Measurements from ENCODE around the gene NRSN1.

The NRSN1 gene

DNA sequence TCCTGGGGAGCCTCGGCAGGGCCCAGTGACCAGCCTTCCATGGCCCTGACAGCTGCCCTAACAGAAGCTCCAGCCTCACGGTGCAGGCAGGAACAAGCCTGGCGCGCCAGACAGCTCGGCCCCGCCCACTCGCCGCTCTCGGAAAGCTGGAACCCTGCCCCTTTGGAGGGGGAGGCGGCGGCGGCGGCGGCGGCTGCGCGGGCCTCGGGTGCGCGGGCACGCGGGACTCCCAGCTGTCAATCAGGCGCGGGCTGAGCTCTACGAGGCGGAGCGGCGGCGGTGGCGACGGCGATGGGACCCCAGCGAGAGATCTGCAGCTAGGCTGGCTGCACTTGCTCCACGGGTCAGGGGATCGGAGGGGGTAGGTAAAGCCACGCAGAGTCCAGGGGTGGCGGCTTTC, at the start of gene NRSN1:
Gene NRSN1 (plus strand): TSS at position 236 of the 400 bp plus-strand sequence. CDS start 8,113 bp downstream, outside the sequence.
- no peak for DNase-seq (ENCODE audit: low spot score)

DNA sequence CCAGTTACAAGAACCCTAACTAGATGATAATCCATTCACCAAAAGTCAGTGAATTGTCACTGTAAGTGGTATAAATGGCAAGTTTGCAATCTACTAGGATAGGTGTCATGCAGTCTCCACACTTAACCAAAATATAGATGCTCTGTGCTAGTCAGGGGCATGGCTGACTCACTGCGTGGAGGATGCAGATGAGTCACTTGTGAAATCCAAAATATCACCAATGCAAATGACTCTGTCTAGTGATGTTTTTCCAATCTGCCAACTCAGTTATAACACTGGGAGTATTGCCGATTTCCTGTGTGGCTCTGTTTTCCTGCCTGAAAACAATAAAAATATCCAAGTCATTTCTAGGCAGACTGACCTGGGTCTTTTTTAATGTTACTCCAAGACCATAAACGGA, 47.8 kb upstream of the NRSN1 start:
- DNase-seq (ENCODE audit: low spot score): no peak

DNA sequence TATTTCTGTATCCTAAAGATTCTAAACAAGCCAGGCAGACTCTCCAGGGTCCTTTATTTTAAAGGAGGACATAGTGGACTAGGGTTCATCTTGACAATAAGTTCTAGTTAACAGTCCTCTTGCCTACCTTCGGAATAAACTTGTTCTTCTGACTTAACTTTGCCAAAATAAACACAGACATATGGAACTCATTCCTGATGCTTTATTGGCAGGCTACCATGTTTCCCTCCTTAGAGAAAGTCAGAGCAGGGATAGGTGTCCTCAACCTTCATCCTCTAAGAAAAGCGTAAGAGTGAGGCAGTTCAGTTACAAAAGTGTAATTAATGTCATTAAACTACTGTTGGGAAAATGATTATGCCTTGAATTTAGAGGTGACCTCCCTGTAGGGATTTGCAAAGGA, 46.9 kb upstream of the NRSN1 start:
- no peak for DNase-seq (ENCODE audit: low spot score)

DNA sequence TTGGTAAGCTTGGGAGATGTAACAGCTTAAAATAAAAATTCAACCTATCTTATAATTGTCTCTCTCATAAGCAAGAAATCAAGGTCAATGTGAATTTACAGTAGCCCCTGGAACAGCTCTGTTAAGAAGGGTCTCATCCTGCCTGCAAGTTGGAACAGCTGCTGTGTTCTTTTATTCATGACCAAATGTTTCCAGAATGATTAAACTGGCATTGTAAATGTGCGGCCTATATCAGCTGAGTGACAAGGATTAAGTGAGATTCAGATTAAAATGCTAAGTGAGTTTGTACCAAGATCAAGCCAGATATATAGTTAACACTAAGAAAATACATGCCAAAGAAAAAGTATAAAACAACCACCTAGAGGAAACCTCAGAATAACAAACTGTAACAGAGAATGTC, 45.3 kb upstream of the NRSN1 start:
- DNase-seq (ENCODE audit: low spot score): no peak

GRCh38 chr6:24089736-24090135, 36.3 kb upstream of the NRSN1 start:
- no peak for DNase-seq (ENCODE audit: low spot score)

DNA sequence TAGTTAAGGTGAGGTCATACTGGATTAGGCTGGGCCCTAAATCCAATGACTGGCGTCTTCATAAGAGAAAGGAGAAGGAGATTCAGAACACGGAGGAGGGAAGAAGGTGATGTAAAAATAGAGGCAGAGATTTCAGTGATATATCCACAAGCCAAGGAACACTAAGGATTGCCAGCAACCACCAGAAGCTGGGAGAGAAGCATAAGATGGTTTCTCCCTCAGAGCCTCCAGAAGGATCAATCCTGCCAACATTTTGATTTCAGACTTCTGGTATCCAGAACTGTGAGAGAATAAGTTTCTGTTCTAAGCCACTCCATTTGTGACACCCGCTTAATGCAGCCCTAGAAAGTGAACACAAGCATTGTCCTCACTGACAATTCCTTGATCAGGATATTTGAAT, 33.6 kb upstream of the NRSN1 start:
- no peak for DNase-seq (ENCODE audit: low spot score)

- DNase-seq (ENCODE audit: low spot score): no peak
Observed at GRCh38 chr6:24093381-24093780, 32.6 kb upstream of the NRSN1 start.

GRCh38 chr6:24099181-24099580, 26.8 kb upstream of the NRSN1 start:
- DNase-seq (ENCODE audit: low spot score): no peak

GRCh38 chr6:24100024-24100769, 25.8 kb upstream of the NRSN1 start:
- DNase-seq (ENCODE audit: low spot score): no peak

DNA sequence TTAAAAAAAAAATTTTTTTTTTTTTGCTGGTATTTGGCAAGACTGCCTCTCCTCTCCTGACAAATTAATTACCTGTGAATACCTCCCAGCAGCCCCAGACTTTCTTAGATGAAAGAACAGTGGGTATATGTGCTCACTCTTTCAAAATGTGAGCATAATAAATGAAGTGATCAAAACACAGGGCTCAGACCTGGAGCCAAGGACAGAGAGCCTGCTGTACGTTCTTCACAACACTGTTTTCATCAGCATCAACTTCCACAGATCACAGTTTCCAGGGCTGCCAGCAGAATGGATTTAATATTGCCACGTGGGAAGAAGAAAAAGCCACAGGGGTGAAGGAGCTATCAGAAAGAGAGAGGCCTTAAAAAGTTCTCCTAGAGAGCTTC, 25.3 kb upstream of the NRSN1 start:
- DNase-seq (ENCODE audit: low spot score): no peak

- no peak for DNase-seq (ENCODE audit: low spot score)
Observed at GRCh38 chr6:24105191-24105590, 20.8 kb upstream of the NRSN1 start.

DNA sequence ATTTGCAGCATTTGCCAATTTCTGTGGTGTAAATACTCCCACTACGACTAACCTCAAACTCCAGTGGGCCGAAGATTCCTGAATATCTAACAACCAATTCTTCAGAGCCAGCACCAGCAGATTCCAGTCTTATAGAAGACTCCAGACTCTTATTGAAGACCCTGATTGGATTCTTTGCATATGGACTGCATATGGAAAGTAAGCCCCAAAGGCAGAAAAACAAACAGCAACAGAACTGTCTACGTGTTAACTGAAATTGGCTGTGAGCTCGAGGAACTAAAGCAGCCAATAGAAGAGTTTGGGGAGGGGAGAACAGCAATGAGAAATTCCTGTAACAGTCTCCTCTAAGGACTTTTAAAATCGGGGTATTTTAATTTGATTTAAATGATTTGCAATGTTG, 19.7 kb upstream of the NRSN1 start:
- no peak for DNase-seq (ENCODE audit: low spot score)

DNA sequence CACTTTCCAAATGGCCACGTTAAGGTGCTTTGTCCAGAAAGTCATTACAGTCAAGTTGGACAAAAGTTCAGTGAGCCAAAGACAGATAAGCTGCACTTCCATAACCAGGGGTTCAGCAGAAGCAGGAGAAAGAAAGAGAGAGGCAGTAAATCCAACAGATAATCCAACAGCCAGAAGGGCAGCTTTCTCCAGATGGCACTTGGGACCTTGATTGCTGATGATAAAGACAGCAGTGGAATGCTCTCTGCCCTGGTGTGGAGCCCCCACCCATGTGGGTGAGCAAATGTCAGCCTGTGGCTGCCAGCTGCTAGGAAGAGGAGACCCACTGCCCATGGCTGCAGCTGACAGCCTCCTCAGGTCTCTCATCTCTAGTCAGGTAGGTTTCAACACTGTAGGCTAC, 18.7 kb upstream of the NRSN1 start:
- DNase-seq (ENCODE audit: low spot score): no peak

DNA sequence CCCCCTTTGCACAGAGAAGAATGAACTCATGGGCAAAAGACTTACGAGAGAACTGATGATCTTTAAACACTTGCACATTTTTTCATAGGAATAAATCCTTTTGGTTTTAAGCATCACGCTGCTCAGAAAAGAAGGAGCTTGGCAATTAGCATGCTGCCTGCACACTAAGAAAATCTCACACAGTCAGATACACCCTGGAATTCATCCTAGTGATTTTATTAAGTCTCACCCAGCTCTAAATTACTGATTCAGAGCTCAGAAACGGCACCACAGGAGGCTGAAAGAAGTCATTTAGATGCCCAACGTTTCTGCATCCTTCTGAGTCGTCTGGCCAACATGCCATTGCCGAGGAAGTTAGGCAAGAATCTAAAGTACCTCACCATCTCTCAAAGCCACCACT, 18.0 kb upstream of the NRSN1 start:
- DNase-seq (ENCODE audit: low spot score): no peak

DNA sequence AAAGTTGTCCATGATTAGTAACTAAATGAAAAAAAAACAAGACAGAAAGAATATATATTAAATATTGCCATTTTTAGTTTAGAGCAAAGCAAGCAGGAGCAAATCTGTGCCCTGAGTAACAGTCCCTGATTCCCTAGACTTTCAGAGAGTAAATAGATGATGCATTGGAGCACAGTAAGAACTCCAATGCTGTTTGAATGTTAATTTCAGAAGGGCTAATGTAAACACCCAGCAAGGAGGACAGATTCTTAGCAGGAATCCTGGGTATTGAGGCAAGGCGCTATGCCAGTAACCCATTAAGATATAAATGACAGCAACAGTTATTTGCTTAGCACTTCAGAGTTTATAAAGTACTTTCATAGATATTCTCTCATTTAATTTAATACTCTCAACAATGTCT, 15.6 kb upstream of the NRSN1 start:
- no peak for DNase-seq (ENCODE audit: low spot score)

DNA sequence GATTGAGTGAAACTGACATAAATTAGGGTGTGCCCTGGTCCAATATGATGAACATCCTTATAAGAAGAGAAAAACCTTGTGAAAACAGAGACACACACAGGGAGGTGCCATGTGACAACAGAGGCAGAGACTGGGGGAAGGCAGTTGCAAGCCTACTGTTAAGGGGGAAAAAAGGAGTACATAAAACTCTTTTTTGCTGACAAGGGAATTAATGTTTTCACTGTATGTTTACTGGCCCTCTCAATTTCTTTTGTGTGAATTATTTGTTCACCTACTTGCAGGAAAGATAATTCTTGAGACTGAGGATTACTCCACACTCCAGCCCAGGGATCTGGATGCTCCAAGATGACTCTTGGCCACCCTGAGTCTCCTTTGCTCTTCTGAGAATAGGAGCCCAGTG, 12.1 kb upstream of the NRSN1 start:
- DNase-seq (ENCODE audit: low spot score): no peak

- no peak for DNase-seq (ENCODE audit: low spot score)
Observed at GRCh38 chr6:24117021-24117420, 9.0 kb upstream of the NRSN1 start.

GRCh38 chr6:24122139-24122538, 3.9 kb upstream of the NRSN1 start:
- DNase-seq (ENCODE audit: low spot score): no peak

GRCh38 chr6:24126586-24127192, 674 bp downstream of the NRSN1 start:
- DNase-seq (ENCODE audit: low spot score): peak; percentile 16

DNA sequence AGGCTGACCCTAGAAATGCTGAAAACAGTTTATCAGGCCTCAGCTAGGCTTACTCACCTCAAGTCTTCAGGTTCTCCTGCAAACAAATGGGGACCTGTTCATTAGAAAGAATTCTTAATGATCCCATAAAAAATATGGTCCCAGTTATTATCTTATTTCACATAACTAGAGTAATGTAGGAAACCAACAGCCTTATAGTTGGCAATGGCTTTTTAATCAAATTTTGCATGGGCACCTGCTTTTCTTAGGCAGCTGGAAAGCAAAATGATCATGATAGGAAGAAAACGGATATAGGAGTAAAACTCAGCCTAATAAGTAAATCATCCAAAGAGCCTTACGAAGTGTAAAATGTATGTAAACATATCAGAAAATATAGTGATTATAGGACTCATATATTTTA, 1.3 kb downstream of the NRSN1 start:
- no peak for DNase-seq (ENCODE audit: low spot score)

DNA sequence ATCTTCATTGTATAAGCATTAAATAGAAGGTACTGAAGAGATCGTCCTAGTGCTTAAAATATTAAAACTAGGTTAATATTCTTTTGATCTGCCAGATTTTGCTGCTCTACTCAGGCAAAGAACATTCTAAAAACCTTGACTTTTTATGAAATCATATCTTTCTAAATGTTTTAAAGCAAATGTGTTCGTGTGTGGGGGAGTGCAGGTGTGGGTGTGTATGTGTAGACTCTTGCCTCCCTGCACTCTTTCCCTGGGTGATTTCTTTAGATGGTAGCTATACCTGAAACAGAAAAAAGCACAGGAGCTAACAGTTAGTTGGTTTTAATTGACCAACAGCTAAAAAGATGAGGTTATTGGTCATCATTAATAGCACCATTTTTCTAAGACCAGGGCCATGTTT, 5.7 kb downstream of the NRSN1 start:
- no peak for DNase-seq (ENCODE audit: low spot score)

DNA sequence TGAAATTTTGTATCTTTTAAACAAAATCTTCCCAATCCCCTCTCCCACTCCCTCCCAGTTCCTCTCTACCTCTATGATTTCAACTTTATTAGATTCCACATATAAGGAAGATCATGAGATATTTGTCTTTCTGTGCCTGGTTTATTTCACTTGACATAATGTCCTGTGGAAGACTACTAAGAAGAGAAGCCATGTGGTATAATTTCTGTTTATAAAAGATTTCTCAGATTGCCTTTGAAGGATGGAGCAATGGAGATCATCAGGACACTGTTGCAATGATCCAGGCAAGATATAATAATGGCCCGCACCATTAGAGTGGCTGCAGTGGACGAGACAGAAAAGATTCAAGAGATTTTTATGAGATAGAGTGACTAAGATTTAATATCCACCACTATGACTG, 13.1 kb downstream of the NRSN1 start:
- no peak for DNase-seq (ENCODE audit: low spot score)

DNA sequence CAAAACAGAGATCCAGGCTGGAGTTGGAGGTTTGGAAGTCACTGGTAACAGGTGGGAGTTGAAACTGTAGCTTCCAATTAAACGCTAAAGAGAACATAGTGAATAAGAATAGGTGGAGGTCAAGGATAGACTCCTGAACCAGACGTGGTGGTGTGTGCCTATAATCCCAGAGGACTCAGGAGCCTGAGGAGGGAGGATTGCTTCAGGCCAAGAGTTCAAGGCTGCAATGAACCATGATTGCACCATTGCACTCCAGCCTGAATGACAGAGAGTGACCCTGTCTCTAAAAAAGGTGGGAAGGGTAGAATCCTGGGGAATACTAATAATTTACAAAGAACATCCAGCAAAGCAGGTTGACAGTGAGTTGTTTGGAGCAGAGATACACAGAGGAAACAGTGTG, 13.6 kb downstream of the NRSN1 start:
- no peak for DNase-seq (ENCODE audit: low spot score)

DNA sequence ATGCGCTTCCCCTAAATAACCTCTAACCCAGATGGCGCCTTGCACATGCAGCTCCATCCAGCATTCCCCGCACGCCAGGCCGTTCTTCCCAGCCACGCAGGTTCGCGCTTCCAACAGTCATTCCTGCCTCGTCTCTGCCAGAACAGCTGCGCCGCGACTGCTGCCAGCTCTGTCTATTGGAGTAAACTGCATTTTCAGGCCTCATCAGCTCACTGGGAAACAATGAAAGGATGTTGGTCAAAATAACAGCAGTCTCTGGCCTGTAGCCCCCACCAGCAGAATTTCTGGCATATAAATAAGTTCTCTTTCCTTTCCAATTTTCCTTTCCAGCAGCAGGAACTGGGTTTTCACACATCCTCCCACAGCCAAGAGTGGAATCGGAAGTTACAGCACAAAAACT, 14.6 kb downstream of the NRSN1 start:
- DNase-seq (ENCODE audit: low spot score): no peak
